ENCODE data around the gene SLC9A5.

SLC9A5 gene

DNA sequence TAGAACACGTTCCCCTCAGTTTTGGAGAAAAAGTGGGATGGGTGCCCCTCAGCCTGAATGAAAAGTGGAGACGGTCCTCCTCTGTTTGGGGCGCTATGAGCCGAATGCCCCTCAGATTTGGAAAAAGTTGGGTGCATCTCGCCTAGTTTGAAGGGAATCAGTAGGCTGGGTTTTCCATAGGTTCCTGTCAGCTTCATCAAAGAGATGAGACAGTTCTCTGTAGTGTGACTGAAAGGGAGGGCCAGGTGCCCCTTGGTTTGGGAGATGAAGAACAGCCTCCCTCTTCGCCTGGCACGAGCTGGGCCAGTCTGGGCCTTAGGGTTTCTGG is 742 bp upstream of the SLC9A5 start:
- TF ChIP-seq, protein P1, sequence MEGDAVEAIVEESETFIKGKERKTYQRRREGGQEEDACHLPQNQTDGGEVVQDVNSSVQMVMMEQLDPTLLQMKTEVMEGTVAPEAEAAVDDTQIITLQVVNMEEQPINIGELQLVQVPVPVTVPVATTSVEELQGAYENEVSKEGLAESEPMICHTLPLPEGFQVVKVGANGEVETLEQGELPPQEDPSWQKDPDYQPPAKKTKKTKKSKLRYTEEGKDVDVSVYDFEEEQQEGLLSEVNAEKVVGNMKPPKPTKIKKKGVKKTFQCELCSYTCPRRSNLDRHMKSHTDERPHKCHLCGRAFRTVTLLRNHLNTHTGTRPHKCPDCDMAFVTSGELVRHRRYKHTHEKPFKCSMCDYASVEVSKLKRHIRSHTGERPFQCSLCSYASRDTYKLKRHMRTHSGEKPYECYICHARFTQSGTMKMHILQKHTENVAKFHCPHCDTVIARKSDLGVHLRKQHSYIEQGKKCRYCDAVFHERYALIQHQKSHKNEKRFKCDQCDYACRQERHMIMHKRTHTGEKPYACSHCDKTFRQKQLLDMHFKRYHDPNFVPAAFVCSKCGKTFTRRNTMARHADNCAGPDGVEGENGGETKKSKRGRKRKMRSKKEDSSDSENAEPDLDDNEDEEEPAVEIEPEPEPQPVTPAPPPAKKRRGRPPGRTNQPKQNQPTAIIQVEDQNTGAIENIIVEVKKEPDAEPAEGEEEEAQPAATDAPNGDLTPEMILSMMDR (conservative IDR thresholded peaks at IDR 0.05) = no peak
- H3K27ac ChIP-seq = peak overlapping the region; percentile 80

DNA sequence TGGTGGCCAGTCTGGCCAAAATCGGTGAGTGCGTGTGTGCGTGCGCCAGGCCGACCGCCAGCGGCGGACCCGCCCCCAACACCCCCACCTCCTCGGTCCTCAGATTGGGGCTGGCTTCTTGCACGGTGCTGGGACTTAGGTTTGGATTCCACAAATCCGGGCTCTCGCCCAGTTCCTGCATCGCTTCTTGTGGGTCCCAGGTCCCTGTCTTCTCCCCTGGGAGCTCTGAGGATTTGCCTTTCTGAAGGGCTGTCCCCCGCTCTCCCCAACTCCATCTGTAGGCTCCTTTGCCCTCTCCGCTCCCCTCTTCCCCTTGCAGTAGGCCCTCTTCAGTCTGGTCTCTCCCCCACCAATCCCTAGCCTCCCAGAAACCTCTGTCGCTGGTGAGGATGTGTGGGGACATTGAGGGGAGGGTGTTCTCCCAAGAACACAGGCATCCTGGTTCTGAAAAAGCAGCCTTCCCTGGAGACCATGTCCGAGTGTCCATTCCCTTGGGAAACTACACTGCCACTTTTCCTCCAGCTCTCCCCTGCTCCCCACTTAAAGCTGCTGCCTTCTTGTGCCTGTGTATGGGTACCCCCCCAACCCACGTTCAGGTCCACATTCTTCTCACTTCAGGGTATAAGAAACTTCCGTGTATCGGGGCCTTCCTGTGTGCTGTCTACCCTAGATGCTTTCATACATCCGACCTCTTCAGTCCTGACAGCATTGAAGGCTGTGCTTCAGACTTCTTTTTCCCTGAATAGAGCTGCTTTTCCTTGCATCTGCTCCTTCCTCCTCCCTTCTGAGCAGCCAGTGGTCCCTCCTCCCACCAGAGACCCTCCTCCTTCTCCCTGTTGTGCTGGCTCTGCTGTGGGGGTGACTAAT is 632 bp downstream of the SLC9A5 start:
- TF ChIP-seq, protein P1 (conservative IDR thresholded peaks at IDR 0.05) = no peak
- H3K27ac ChIP-seq = peak overlapping the region; percentile 80; the same call in 1 of the 2 replicates

DNA sequence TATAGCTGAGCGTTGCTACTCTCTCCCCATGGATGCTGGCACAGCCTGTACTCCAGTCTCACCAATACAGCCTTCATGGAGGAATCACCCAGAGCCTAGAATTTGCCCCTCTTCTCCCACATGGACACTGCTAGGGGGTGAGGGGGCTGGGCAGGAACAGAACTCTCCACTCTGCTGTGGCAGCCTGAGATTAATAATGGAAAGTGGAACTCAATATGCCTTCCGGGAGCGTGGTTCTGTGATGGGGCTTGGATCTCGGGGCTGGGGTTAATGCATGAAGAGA is 1.2 kb downstream of the SLC9A5 start:
- TF ChIP-seq, protein P1 (conservative IDR thresholded peaks at IDR 0.05) = no peak
- no peak overlapping the region for H3K27ac ChIP-seq

DNA sequence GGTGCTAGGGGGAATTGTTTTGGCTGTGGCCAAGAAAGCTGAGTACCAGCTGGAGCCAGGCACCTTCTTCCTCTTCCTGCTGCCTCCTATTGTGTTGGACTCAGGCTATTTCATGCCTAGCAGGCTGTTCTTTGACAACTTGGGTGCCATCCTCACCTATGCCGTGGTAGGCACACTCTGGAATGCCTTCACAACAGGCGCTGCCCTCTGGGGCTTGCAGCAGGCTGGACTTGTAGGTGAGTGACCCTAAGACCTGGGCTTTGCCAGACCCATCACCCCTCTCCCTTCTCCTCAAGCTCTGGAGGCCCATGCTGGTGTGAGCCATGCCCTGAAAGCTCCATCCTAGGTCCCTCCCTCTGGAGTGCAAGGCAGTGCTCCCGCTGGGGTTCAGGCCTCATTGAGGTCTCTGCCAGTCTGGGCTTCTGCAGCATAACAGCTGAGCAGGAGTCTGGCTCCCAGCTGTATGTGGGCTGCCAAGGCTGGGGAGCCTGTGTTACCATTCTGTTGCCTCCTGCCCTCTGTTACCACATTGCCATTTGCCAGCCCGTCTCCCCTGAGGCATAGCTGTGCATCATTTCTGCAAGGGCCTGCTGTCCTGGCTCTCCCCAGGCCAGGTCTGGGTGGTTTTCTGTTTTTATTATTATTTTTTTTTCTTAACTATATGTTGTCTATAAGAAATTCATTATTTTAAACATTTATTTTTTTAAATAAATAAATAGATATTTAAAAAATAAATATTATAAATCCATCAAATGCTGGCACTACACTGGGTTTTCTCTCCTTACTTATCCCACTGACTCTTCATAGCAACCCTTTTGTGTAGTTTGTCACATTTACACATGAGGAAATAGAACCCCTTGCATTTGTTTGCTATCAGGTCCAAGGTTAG is 4.1 kb downstream of the SLC9A5 start:
- TF ChIP-seq, protein P1 (conservative IDR thresholded peaks at IDR 0.05) = no peak
- no peak overlapping the region for H3K27ac ChIP-seq

DNA sequence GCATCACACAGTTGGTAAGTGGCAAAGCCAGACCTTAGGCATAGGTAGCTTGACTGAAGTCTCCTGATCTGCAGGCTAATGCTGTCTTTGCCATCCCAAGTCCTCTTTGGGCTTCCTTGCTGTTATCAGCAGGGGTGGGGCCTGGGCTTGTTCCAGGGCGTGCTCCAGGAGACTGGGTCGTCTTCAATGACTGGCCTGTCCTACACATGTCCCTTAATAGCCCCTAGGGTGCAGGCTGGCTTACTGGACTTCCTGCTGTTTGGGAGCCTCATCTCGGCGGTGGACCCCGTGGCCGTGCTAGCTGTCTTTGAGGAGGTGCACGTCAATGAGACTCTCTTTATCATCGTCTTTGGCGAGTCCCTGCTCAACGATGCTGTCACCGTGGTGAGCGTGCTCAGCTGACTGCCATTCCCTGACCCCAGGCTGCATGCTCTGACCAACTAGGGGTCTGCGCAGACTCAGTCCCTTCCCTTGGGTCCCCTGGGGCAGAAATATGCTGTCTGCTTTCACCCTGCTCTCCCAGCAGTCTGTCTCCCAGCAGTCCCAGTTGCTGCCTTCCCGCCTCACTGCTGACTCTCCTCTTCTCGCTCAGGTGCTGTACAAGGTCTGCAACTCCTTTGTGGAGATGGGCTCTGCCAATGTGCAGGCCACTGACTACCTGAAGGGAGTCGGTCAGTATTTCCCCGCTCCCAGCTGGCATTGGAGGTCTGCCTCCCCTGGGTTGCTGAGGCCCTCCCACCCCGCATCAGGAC is 6.2 kb downstream of the SLC9A5 start:
- TF ChIP-seq, protein P1 (conservative IDR thresholded peaks at IDR 0.05) = no peak

DNA sequence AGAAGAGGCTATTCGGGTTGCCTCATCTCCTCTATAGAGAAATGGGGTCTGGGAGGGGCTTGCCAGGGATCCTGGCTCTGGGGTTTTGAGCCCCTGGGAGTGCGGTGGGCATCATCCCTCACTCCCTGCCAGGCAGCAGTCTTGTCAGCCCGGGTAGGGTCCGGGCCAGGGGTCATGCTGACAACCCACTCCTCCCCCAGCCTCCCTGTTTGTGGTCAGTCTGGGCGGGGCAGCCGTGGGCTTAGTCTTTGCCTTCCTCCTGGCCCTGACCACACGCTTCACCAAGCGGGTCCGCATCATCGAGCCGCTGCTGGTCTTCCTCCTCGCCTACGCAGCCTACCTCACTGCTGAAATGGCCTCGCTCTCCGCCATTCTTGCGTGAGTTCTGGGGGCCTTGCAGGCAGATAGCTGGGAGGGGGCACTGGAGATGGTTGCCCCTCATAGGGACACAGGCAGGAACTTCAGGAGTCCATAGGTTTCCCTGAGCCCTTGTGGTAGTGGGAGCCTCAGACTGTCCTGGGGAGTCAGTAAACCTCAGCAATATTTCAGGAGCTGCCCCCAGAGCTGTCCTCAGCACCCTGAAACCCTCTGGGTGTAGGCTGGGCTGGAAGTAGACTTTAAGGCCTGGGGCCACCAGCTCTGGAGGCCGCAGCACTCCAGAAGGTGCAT is 6.9 kb downstream of the SLC9A5 start:
- H3K27ac ChIP-seq = no peak overlapping the region
- TF ChIP-seq, protein P1 (conservative IDR thresholded peaks at IDR 0.05) = no peak

More for the DNA sequence above, 6.2 kb downstream of the SLC9A5 start:
- H3K27ac ChIP-seq = no peak overlapping the region

Data from VCaP (cell line).